CD4-positive, CD25-positive, alpha-beta regulatory T cell (primary cell): ENCODE measurements around the gene TM6SF1. TPM values are rescaled to one million over a fixed set of nuclear protein-coding genes. Genes with fewer than 3 reads are reported as not detected.
"Not testable (repeated sequence)": the region's sequence is repeated elsewhere in the genome, so short reads cannot be mapped to it uniquely, and the experiment has no call there.

Experiments used
- ATAC-seq, 2 donors: fragments of 150-1000 bp; cut with Tn5 transposase; one replicate each; pipeline ENCODE4 v1.10.0; 2021; ENCODE audit warnings: low read depth in 2 of 2, moderate number of reproducible peaks in 2 of 2, moderate library complexity in 1 of 2
- DNase-seq, 3 donors: peaks; one replicate each; pipeline versions ENCODE4 v3.0.0 to v3.0.0-alpha.2; 2012 to 2022; ENCODE audit warnings: mixed read lengths in 1 of 3
- H3K27ac ChIP-seq: one replicate; pipeline ENCODE4 v1.7.0; 2013; ENCODE audit warnings: mild to moderate bottlenecking, low read length; ENCODE audit not compliant: insufficient read depth, poor library complexity, severe bottlenecking
- H3K27me3 ChIP-seq: one replicate; pipeline ENCODE4 v1.7.0; 2013; ENCODE audit warnings: low read length; ENCODE audit not compliant: control insufficient read depth, insufficient read depth
- H3K36me3 ChIP-seq: one replicate; pipeline ENCODE4 v1.7.0; 2013; ENCODE audit warnings: mild to moderate bottlenecking, low read length, moderate library complexity; ENCODE audit not compliant: control insufficient read depth, insufficient read depth
- H3K4me1 ChIP-seq: 2 replicates; pipeline ENCODE4 v1.7.0; 2013; ENCODE audit warnings: mild to moderate bottlenecking, low read length; ENCODE audit not compliant: insufficient read depth, control insufficient read depth, poor library complexity, severe bottlenecking
- H3K4me3 ChIP-seq: one replicate; pipeline ENCODE4 v1.7.0; 2013; ENCODE audit warnings: low read depth, mild to moderate bottlenecking, low read length, moderate library complexity
- H3K9me3 ChIP-seq, 2 experiments: 1 replicate in 1 of 2; 2 replicates in 1 of 2; pipeline ENCODE4 v1.7.0; 2013; ENCODE audit warnings: low read length in 2 of 2, mild to moderate bottlenecking in 1 of 2, moderate library complexity in 1 of 2; ENCODE audit not compliant: control insufficient read depth in 2 of 2
- H3K27ac Mint-ChIP-seq, 3 donors: one replicate each; pipeline ENCODE4 v1.8.0; 2020 to 2022; ENCODE audit warnings: mild to moderate bottlenecking in 3 of 3, mixed read lengths in 3 of 3, moderate library complexity in 2 of 3
- H3K27me3 Mint-ChIP-seq: one replicate; pipeline ENCODE4 v1.8.0; 2022; ENCODE audit warnings: mild to moderate bottlenecking, mixed read lengths
- H3K36me3 Mint-ChIP-seq: one replicate; pipeline ENCODE4 v1.8.0; 2020; ENCODE audit warnings: mixed read lengths
- H3K4me1 Mint-ChIP-seq, 4 donors: one replicate each; pipeline ENCODE4 v1.8.0; 2020 to 2022; ENCODE audit warnings: mixed read lengths in 4 of 4, mild to moderate bottlenecking in 1 of 4
- H3K4me3 Mint-ChIP-seq, 4 donors: one replicate each; pipeline ENCODE4 v1.8.0; 2020 to 2022; ENCODE audit warnings: mild to moderate bottlenecking in 4 of 4, mixed read lengths in 4 of 4, moderate library complexity in 3 of 4
- H3K9me3 Mint-ChIP-seq, 7 donors: one replicate each; pipeline ENCODE4 v1.8.0; 2020 to 2022; ENCODE audit warnings: mixed read lengths in 7 of 7, mild to moderate bottlenecking in 3 of 7, moderate library complexity in 2 of 7
- polyA plus RNA-seq, 4 donors: library from polyadenylated mRNA; unstranded; fragments of 300-500 nt; fragmentation: Illumina TruSeq; gene quantifications; one replicate each; pipeline ENCODE4 v1.2.3, GENCODE V29; 2021
- total RNA-seq: library from RNA; stranded (reverse); gene quantifications from one replicate; pipeline ENCODE4 v1.2.3, GENCODE V29; 2022

The TM6SF1 gene
- total and polyA plus RNA-seq, 5 donors from 2014 or later: 0.16 to 0.42 TPM; not detected in 3

GRCh38 chr15:83091965-83092308 lies 15.5 kb upstream of the TM6SF1 start:
- not testable (repeated sequence) for H3K27ac Mint-ChIP-seq
- H3K27me3 Mint-ChIP-seq: peaks cover 34% of the 10 kb centered on the region

GRCh38 chr15:83092309-83092976 lies 15.0 kb upstream of the TM6SF1 start:
- H3K27ac ChIP-seq: no peak overlapping the region
- H3K4me1 ChIP-seq: no peaks in the 10 kb centered on the region
- no peaks in the 10 kb centered on the region for H3K27me3 ChIP-seq
- no peaks in the 10 kb centered on the region for H3K36me3 Mint-ChIP-seq
- H3K4me1 Mint-ChIP-seq: peaks cover 0 to 4% (median 0%) of the 10 kb centered on the region in 4 donors
- no peaks in the 10 kb centered on the region for H3K9me3 ChIP-seq
- no peak overlapping the region for H3K4me3 Mint-ChIP-seq
- no peak overlapping the region for H3K27ac Mint-ChIP-seq
- H3K36me3 ChIP-seq: no peaks in the 10 kb centered on the region
- DNase-seq (no peak), ATAC-seq (no peak)
- peaks cover 0 to 5% (median 0%) of the 10 kb centered on the region in 7 donors for H3K9me3 Mint-ChIP-seq
- H3K4me3 ChIP-seq: no peak overlapping the region
- peaks cover 31% of the 10 kb centered on the region for H3K27me3 Mint-ChIP-seq

More at GRCh38 chr15:83091965-83092308, 15.5 kb upstream of the TM6SF1 start:
- not testable (repeated sequence) for H3K4me3 ChIP-seq, H3K9me3 ChIP-seq, ATAC-seq, H3K4me1 Mint-ChIP-seq, H3K36me3 Mint-ChIP-seq, H3K4me3 Mint-ChIP-seq, H3K9me3 Mint-ChIP-seq, DNase-seq, H3K4me1 ChIP-seq, H3K36me3 ChIP-seq, H3K27ac ChIP-seq, H3K27me3 ChIP-seq

GRCh38 chr15:83094583-83094982 lies 12.9 kb upstream of the TM6SF1 start:
- DNase-seq (no peak), ATAC-seq (no peak)
- H3K36me3 Mint-ChIP-seq: no peaks in the 10 kb centered on the region
- H3K27ac Mint-ChIP-seq: no peak overlapping the region
- Histone ChIP-seq H3K27me3 (peaks cover 8% of the 10 kb centered on the region), H3K27ac (no peak overlapping the region), H3K9me3 (peaks cover 0 to 5% of the 10 kb centered on the region in 2 experiments), H3K36me3 (no peaks in the 10 kb centered on the region), H3K4me3 (no peak overlapping the region), H3K4me1 (no peaks in the 10 kb centered on the region)
- H3K27me3 Mint-ChIP-seq: peaks cover 29% of the 10 kb centered on the region
- peaks cover 0 to 4% (median 0%) of the 10 kb centered on the region in 4 donors for H3K4me1 Mint-ChIP-seq
- no peak overlapping the region for H3K4me3 Mint-ChIP-seq
- H3K9me3 Mint-ChIP-seq: peaks cover 0 to 10% (median 2%) of the 10 kb centered on the region in 7 donors

GRCh38 chr15:83098079-83098478 lies 9.4 kb upstream of the TM6SF1 start:
- Mint-ChIP-seq H3K27ac (no peak overlapping the region), H3K4me3 (no peak overlapping the region), H3K4me1 (no peaks in the 10 kb centered on the region), H3K36me3 (no peaks in the 10 kb centered on the region), H3K9me3 (peaks cover 0 to 10% (median 4%) of the 10 kb centered on the region in 7 donors), H3K27me3 (peaks cover 39% of the 10 kb centered on the region)
- Histone ChIP-seq H3K27ac (no peak overlapping the region), H3K9me3 (peaks cover 0 to 5% of the 10 kb centered on the region in 2 experiments), H3K4me1 (no peaks in the 10 kb centered on the region), H3K4me3 (no peak overlapping the region), H3K36me3 (no peaks in the 10 kb centered on the region), H3K27me3 (peaks cover 14% of the 10 kb centered on the region)
- ATAC-seq (no peak), DNase-seq (no peak)

GRCh38 chr15:83099290-83099689 lies 8.2 kb upstream of the TM6SF1 start:
- ATAC-seq (no peak), DNase-seq (no peak)
- peaks cover 19% of the 10 kb centered on the region for H3K27me3 ChIP-seq
- H3K27me3 Mint-ChIP-seq: peaks cover 37% of the 10 kb centered on the region
- peaks cover 4% of the 10 kb centered on the region for H3K36me3 Mint-ChIP-seq
- no peaks in the 10 kb centered on the region for H3K4me1 Mint-ChIP-seq
- H3K4me3 ChIP-seq: no peak overlapping the region
- peaks cover 0 to 5% of the 10 kb centered on the region in 2 experiments for H3K9me3 ChIP-seq
- H3K27ac ChIP-seq: no peak overlapping the region
- no peak overlapping the region for H3K27ac Mint-ChIP-seq
- no peaks in the 10 kb centered on the region for H3K36me3 ChIP-seq
- peaks cover 0 to 10% (median 3%) of the 10 kb centered on the region in 7 donors for H3K9me3 Mint-ChIP-seq
- H3K4me1 ChIP-seq: no peaks in the 10 kb centered on the region
- H3K4me3 Mint-ChIP-seq: no peak overlapping the region

- H3K36me3 Mint-ChIP-seq: peaks cover 4% of the 10 kb centered on the region
- H3K27me3 Mint-ChIP-seq: peaks cover 40% of the 10 kb centered on the region
- no peak overlapping the region for H3K27ac Mint-ChIP-seq
- H3K36me3 ChIP-seq: no peaks in the 10 kb centered on the region
- H3K4me1 ChIP-seq: no peaks in the 10 kb centered on the region
- peaks cover 19% of the 10 kb centered on the region for H3K27me3 ChIP-seq
- H3K4me3 ChIP-seq: no peak overlapping the region
- peaks cover 0 to 10% (median 6%) of the 10 kb centered on the region in 7 donors for H3K9me3 Mint-ChIP-seq
- H3K27ac ChIP-seq: no peak overlapping the region
- H3K4me3 Mint-ChIP-seq: no peak overlapping the region
- peaks cover 0 to 5% of the 10 kb centered on the region in 2 experiments for H3K9me3 ChIP-seq
- no peak for ATAC-seq
- DNase-seq: no peak
- peaks cover 0 to under 1% (median 0%) of the 10 kb centered on the region in 4 donors for H3K4me1 Mint-ChIP-seq
These were observed 7.3 kb upstream of the TM6SF1 start for GRCh38 chr15:83100097-83100646.

GRCh38 chr15:83102346-83102745 lies 5.1 kb upstream of the TM6SF1 start:
- Mint-ChIP-seq H3K9me3 (peaks cover 0 to 10% (median 5%) of the 10 kb centered on the region in 7 donors), H3K27me3 (peaks cover 46% of the 10 kb centered on the region), H3K27ac (no peak overlapping the region), H3K36me3 (peaks cover 4% of the 10 kb centered on the region), H3K4me1 (peaks cover 0 to 11% (median 3%) of the 10 kb centered on the region in 4 donors), H3K4me3 (no peak overlapping the region)
- Histone ChIP-seq H3K4me3 (no peak overlapping the region), H3K4me1 (peaks cover 6% of the 10 kb centered on the region), H3K27ac (no peak overlapping the region), H3K9me3 (peaks cover 0 to 5% of the 10 kb centered on the region in 2 experiments), H3K36me3 (no peaks in the 10 kb centered on the region), H3K27me3 (peaks cover 19% of the 10 kb centered on the region)
- DNase-seq (no peak), ATAC-seq (no peak)

- H3K4me3 ChIP-seq: no peak overlapping the region
- Mint-ChIP-seq H3K4me1 (peaks cover 0 to 13% (median 9%) of the 10 kb centered on the region in 4 donors), H3K9me3 (peaks cover 0 to 8% (median 0%) of the 10 kb centered on the region in 7 donors), H3K4me3 (no peak overlapping the region), H3K27me3 (peaks cover 55% of the 10 kb centered on the region), H3K36me3 (peaks cover 4% of the 10 kb centered on the region), H3K27ac (no peak overlapping the region)
- no peaks in the 10 kb centered on the region for H3K36me3 ChIP-seq
- H3K27ac ChIP-seq: no peak overlapping the region
- no peak for ATAC-seq
- no peak for DNase-seq
- H3K9me3 ChIP-seq: no peaks in the 10 kb centered on the region
- peaks cover 15% of the 10 kb centered on the region for H3K27me3 ChIP-seq
- peaks cover 17% of the 10 kb centered on the region for H3K4me1 ChIP-seq
These were observed 3.3 kb upstream of the TM6SF1 start for GRCh38 chr15:83104141-83104540.
